Endodermal cell (in vitro differentiated cells): ENCODE data around the gene NDST3. TPM values are rescaled to one million over a fixed set of nuclear protein-coding genes. Genes with fewer than 3 reads are reported as not detected.

Experiments used
- DNase-seq: peaks from one replicate; pipeline ENCODE4 v3.0.0-alpha.2; 2017
- H3K27ac ChIP-seq: 2 replicates; pipeline ENCODE4 v1.5.1; 2013; ENCODE audit warnings: mild to moderate bottlenecking, low read depth, low read length, moderate library complexity
- H3K27me3 ChIP-seq: 2 replicates; pipeline ENCODE4 v1.6.1; 2013; ENCODE audit warnings: mild to moderate bottlenecking, low read length, moderate library complexity; ENCODE audit not compliant: insufficient read depth, control insufficient read depth, poor library complexity, severe bottlenecking
- H3K36me3 ChIP-seq: 2 replicates; pipeline ENCODE4 v1.7.0; 2013; ENCODE audit warnings: mild to moderate bottlenecking, low read length, moderate library complexity; ENCODE audit not compliant: control insufficient read depth, insufficient read depth
- H3K4me1 ChIP-seq: one replicate; pipeline ENCODE4 v1.7.0; 2013; ENCODE audit warnings: low read length; ENCODE audit not compliant: control insufficient read depth, insufficient read depth
- H3K4me3 ChIP-seq: 2 replicates; pipeline ENCODE4 v1.5.1; 2013; ENCODE audit warnings: mild to moderate bottlenecking, low read length, moderate library complexity
- H3K9ac ChIP-seq: 2 replicates; pipeline ENCODE4 v1.6.1; 2013; ENCODE audit warnings: mild to moderate bottlenecking, low read length, moderate library complexity; ENCODE audit not compliant: poor library complexity, severe bottlenecking; ENCODE audit errors: extremely low read depth
- H3K9me3 ChIP-seq: 2 replicates; pipeline ENCODE4 v1.6.1; 2013; ENCODE audit warnings: mild to moderate bottlenecking, low read length, moderate library complexity; ENCODE audit not compliant: control insufficient read depth
- H3K27ac Mint-ChIP-seq: 2 replicates; pipeline ENCODE4 v1.8.0; 2020; ENCODE audit warnings: mixed read lengths
- H3K27me3 Mint-ChIP-seq: 2 replicates; pipeline ENCODE4 v1.8.0; 2021; ENCODE audit warnings: mild to moderate bottlenecking, mixed read lengths; ENCODE audit not compliant: insufficient read depth
- H3K36me3 Mint-ChIP-seq: 2 replicates; pipeline ENCODE4 v1.8.0; 2020; ENCODE audit warnings: low read depth, mixed read lengths
- H3K4me1 Mint-ChIP-seq: 2 replicates; pipeline ENCODE4 v1.8.0; 2020; ENCODE audit warnings: mixed read lengths
- H3K4me3 Mint-ChIP-seq: 2 replicates; pipeline ENCODE4 v1.8.0; 2020; ENCODE audit warnings: mild to moderate bottlenecking, moderate library complexity, mixed read lengths
- H3K9me3 Mint-ChIP-seq: 2 replicates; pipeline ENCODE4 v1.8.0; 2020; ENCODE audit warnings: mild to moderate bottlenecking, mixed read lengths
- CTCF ChIP-seq: fragments of 200-600 bp; sonication (generic); conservative IDR thresholded peaks from 2 replicates; pipeline ENCODE4 v1.5.0; 2021; ENCODE audit warnings: antibody characterized with exemption, mild to moderate bottlenecking
- WGBS, 2 experiments: methylation state at CpG; one replicate each; pipeline versions ENCODE4 v1.1.5 to v1.1.7; 2013; ENCODE audit warnings: missing lambda C conversion rate in 2 of 2, mixed read lengths in 1 of 2; ENCODE audit not compliant: insufficient coverage in 1 of 2, insufficient read length in 1 of 2; 5-methylcytosine and 5-hydroxymethylcytosine counted together
- total RNA-seq, 2 donors: library from RNA; stranded (reverse); fragmentation: NEBNext Ultra II Directional in 1 of 2; extraction: Animal tissue kit (Norgen Biotek cat#: 25700) in 1 of 2; gene quantifications; 2 replicates in 1 of 2; 3 replicates in 1 of 2; pipeline ENCODE4 v1.2.1, GENCODE V29; 2021

Gene NDST3
- total RNA-seq, 2 donors from 2014 or later: 0.62 to 0.71 TPM

- no peak for DNase-seq
- Histone ChIP-seq H3K27me3 (no peaks in the 10 kb centered on the region), H3K36me3 (no peaks in the 10 kb centered on the region), H3K9me3 (no peaks in the 10 kb centered on the region), H3K9ac (no peak overlapping the region), H3K27ac (no peak overlapping the region), H3K4me3 (no peak overlapping the region), H3K4me1 (peaks cover 1% of the 10 kb centered on the region)
- H3K36me3 Mint-ChIP-seq: no peaks in the 10 kb centered on the region
- TF ChIP-seq CTCF: no peak
- H3K27ac Mint-ChIP-seq: no peak overlapping the region
- no peaks in the 10 kb centered on the region for H3K27me3 Mint-ChIP-seq
- H3K4me1 Mint-ChIP-seq: peaks cover 9% of the 10 kb centered on the region
- no peak overlapping the region for H3K4me3 Mint-ChIP-seq
- 73 to 100% methylated on average over 1 to 2 of the region's 2 CpGs for WGBS, 2 experiments
- H3K9me3 Mint-ChIP-seq: no peaks in the 10 kb centered on the region
Measured at GRCh38 chr4:118180776-118181175, 146.5 kb downstream of the NDST3 start.

GRCh38 chr4:118190903-118191302 lies 156.6 kb downstream of the NDST3 start:
- Mint-ChIP-seq H3K36me3 (no peaks in the 10 kb centered on the region), H3K4me3 (no peak overlapping the region), H3K9me3 (peaks cover 17% of the 10 kb centered on the region), H3K4me1 (peaks cover 9% of the 10 kb centered on the region), H3K27ac (no peak overlapping the region), H3K27me3 (no peaks in the 10 kb centered on the region)
- Histone ChIP-seq H3K4me3 (no peak overlapping the region), H3K36me3 (no peaks in the 10 kb centered on the region), H3K27me3 (no peaks in the 10 kb centered on the region), H3K9me3 (no peaks in the 10 kb centered on the region), H3K27ac (no peak overlapping the region), H3K4me1 (no peaks in the 10 kb centered on the region), H3K9ac (no peak overlapping the region)
- WGBS, 2 experiments: 85 to 100% methylated on average over 1 to 2 of the region's 2 CpGs
- DNase-seq: no peak
- no peak for TF ChIP-seq CTCF

- Histone ChIP-seq H3K4me3 (no peak overlapping the region), H3K36me3 (no peaks in the 10 kb centered on the region), H3K9ac (no peak overlapping the region), H3K9me3 (no peaks in the 10 kb centered on the region), H3K27me3 (no peaks in the 10 kb centered on the region), H3K4me1 (no peaks in the 10 kb centered on the region), H3K27ac (no peak overlapping the region)
- 93% methylated on average over 5 to 6 of the region's 6 CpGs for WGBS, 2 experiments
- no peak for TF ChIP-seq CTCF
- DNase-seq: no peak
- no peak overlapping the region for H3K27ac Mint-ChIP-seq
- H3K4me3 Mint-ChIP-seq: no peak overlapping the region
- no peaks in the 10 kb centered on the region for H3K36me3 Mint-ChIP-seq
- H3K27me3 Mint-ChIP-seq: no peaks in the 10 kb centered on the region
- H3K9me3 Mint-ChIP-seq: peaks cover 19% of the 10 kb centered on the region
- peaks cover 9% of the 10 kb centered on the region for H3K4me1 Mint-ChIP-seq
Measured at GRCh38 chr4:118193421-118193820, 159.1 kb downstream of the NDST3 start.
